Measurements from ENCODE around the gene SMAD7. TPM values are rescaled to one million over a fixed set of nuclear protein-coding genes. Genes with fewer than 3 reads are reported as not detected.

Gene SMAD7
- total and polyA plus RNA-seq, 2 experiments from 2014 or later, result 11.8 to 29.8 TPM

DNA sequence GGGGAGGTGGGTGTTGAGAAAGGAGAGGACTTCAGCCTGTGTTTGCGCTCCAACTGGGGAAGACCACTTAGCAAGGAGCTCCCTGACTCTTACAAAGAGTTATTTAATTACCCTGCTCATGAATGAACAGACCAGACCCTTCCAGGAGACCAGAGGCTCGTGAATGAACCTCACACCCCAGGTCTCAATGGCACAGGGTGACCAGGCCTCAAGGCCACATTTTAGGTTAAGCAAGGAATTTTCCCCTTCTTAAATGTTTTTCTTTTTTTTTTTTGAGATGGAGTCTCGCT is 25.3 kb downstream of the SMAD7 start:
- H3K27me3 Mint-ChIP-seq (ENCODE audit: insufficient read depth, low read depth, poor library complexity), result peaks cover 28% of the 10 kb centered on the region
- Histone ChIP-seq H3K27ac (ENCODE audit: low read depth) (no peak overlapping the region), H4K20me1 (replicated peaks; ENCODE audit: insufficient read depth) (peaks cover 36% of the 10 kb centered on the region), H3K79me2 (replicated peaks; ENCODE audit: insufficient read depth) (peaks cover 93% of the 10 kb centered on the region), H3K4me2 (peak overlapping the region; percentile 65), H3K4me3 (no peak overlapping the region), H3K9me2 (ENCODE audit: insufficient read depth) (no peaks in the 10 kb centered on the region), H3K36me3 (ENCODE audit: insufficient read depth) (no peaks in the 10 kb centered on the region), H3K27me3 (ENCODE audit: insufficient read depth) (no peaks in the 10 kb centered on the region), H2AFZ (no peak overlapping the region), H3K4me1 (ENCODE audit: insufficient read depth) (peaks cover 71% of the 10 kb centered on the region), H3F3A (replicated peaks; ENCODE audit: low read depth) (peaks cover 7% of the 10 kb centered on the region; the same call in 1 of the 2 replicates)
- no peak overlapping the region for H3K4me3 Mint-ChIP-seq
- DNase-seq (ENCODE audit: low spot score), result no peak
- peaks cover 83% of the 10 kb centered on the region for H3K4me1 Mint-ChIP-seq
- peaks cover 25% of the 10 kb centered on the region for H3K36me3 Mint-ChIP-seq (ENCODE audit: low read depth)
- 0 out of 3 replicates have a peak, but pooled peaks cover 3% of the 10 kb centered on the region for H3K9me3 Mint-ChIP-seq
- peak overlapping the region; percentile 53; the same call in 1 of the 2 replicates for H3K27ac Mint-ChIP-seq
- no peak for ATAC-seq
- TF ChIP-seq, protein P1, sequence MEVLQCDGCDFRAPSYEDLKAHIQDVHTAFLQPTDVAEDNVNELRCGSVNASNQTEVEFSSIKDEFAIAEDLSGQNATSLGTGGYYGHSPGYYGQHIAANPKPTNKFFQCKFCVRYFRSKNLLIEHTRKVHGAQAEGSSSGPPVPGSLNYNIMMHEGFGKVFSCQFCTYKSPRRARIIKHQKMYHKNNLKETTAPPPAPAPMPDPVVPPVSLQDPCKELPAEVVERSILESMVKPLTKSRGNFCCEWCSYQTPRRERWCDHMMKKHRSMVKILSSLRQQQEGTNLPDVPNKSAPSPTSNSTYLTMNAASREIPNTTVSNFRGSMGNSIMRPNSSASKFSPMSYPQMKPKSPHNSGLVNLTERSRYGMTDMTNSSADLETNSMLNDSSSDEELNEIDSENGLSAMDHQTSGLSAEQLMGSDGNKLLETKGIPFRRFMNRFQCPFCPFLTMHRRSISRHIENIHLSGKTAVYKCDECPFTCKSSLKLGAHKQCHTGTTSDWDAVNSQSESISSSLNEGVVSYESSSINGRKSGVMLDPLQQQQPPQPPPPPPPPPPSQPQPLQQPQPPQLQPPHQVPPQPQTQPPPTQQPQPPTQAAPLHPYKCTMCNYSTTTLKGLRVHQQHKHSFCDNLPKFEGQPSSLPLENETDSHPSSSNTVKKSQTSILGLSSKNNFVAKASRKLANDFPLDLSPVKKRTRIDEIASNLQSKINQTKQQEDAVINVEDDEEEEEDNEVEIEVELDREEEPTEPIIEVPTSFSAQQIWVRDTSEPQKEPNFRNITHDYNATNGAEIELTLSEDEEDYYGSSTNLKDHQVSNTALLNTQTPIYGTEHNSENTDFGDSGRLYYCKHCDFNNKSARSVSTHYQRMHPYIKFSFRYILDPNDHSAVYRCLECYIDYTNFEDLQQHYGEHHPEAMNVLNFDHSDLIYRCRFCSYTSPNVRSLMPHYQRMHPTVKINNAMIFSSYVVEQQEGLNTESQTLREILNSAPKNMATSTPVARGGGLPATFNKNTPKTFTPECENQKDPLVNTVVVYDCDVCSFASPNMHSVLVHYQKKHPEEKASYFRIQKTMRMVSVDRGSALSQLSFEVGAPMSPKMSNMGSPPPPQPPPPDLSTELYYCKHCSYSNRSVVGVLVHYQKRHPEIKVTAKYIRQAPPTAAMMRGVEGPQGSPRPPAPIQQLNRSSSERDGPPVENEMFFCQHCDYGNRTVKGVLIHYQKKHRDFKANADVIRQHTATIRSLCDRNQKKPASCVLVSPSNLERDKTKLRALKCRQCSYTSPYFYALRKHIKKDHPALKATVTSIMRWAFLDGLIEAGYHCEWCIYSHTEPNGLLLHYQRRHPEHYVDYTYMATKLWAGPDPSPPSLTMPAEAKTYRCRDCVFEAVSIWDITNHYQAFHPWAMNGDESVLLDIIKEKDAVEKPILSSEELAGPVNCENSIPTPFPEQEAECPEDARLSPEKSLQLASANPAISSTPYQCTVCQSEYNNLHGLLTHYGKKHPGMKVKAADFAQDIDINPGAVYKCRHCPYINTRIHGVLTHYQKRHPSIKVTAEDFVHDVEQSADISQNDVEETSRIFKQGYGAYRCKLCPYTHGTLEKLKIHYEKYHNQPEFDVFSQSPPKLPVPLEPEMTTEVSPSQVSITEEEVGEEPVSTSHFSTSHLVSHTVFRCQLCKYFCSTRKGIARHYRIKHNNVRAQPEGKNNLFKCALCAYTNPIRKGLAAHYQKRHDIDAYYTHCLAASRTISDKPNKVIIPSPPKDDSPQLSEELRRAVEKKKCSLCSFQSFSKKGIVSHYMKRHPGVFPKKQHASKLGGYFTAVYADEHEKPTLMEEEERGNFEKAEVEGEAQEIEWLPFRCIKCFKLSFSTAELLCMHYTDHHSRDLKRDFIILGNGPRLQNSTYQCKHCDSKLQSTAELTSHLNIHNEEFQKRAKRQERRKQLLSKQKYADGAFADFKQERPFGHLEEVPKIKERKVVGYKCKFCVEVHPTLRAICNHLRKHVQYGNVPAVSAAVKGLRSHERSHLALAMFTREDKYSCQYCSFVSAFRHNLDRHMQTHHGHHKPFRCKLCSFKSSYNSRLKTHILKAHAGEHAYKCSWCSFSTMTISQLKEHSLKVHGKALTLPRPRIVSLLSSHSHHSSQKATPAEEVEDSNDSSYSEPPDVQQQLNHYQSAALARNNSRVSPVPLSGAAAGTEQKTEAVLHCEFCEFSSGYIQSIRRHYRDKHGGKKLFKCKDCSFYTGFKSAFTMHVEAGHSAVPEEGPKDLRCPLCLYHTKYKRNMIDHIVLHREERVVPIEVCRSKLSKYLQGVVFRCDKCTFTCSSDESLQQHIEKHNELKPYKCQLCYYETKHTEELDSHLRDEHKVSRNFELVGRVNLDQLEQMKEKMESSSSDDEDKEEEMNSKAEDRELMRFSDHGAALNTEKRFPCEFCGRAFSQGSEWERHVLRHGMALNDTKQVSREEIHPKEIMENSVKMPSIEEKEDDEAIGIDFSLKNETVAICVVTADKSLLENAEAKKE (CRISPR knock-in tag; IDR thresholded peaks at IDR 0.05), result no peak
- TF ChIP-seq POLR2AphosphoS5 (IDR thresholded peaks at IDR 0.05; ENCODE audit: low read depth), result no peak
- no peak for TF ChIP-seq EZH2phosphoT487 (IDR thresholded peaks at IDR 0.05; ENCODE audit: unreplicated experiment)
- TF ChIP-seq, protein P2, sequence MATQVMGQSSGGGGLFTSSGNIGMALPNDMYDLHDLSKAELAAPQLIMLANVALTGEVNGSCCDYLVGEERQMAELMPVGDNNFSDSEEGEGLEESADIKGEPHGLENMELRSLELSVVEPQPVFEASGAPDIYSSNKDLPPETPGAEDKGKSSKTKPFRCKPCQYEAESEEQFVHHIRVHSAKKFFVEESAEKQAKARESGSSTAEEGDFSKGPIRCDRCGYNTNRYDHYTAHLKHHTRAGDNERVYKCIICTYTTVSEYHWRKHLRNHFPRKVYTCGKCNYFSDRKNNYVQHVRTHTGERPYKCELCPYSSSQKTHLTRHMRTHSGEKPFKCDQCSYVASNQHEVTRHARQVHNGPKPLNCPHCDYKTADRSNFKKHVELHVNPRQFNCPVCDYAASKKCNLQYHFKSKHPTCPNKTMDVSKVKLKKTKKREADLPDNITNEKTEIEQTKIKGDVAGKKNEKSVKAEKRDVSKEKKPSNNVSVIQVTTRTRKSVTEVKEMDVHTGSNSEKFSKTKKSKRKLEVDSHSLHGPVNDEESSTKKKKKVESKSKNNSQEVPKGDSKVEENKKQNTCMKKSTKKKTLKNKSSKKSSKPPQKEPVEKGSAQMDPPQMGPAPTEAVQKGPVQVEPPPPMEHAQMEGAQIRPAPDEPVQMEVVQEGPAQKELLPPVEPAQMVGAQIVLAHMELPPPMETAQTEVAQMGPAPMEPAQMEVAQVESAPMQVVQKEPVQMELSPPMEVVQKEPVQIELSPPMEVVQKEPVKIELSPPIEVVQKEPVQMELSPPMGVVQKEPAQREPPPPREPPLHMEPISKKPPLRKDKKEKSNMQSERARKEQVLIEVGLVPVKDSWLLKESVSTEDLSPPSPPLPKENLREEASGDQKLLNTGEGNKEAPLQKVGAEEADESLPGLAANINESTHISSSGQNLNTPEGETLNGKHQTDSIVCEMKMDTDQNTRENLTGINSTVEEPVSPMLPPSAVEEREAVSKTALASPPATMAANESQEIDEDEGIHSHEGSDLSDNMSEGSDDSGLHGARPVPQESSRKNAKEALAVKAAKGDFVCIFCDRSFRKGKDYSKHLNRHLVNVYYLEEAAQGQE (IDR thresholded peaks at IDR 0.05; ENCODE audit: unreplicated experiment), result no peak
- TF ChIP-seq STAT1 (IDR thresholded peaks at IDR 0.05; ENCODE audit: unreplicated experiment), result no peak
- TF ChIP-seq JUNB (IDR thresholded peaks at IDR 0.05; ENCODE audit: unreplicated experiment), result no peak
- TF ChIP-seq, protein P3, sequence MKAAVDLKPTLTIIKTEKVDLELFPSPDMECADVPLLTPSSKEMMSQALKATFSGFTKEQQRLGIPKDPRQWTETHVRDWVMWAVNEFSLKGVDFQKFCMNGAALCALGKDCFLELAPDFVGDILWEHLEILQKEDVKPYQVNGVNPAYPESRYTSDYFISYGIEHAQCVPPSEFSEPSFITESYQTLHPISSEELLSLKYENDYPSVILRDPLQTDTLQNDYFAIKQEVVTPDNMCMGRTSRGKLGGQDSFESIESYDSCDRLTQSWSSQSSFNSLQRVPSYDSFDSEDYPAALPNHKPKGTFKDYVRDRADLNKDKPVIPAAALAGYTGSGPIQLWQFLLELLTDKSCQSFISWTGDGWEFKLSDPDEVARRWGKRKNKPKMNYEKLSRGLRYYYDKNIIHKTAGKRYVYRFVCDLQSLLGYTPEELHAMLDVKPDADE (IDR thresholded peaks at IDR 0.05), result no peak
- TF ChIP-seq, protein P4, sequence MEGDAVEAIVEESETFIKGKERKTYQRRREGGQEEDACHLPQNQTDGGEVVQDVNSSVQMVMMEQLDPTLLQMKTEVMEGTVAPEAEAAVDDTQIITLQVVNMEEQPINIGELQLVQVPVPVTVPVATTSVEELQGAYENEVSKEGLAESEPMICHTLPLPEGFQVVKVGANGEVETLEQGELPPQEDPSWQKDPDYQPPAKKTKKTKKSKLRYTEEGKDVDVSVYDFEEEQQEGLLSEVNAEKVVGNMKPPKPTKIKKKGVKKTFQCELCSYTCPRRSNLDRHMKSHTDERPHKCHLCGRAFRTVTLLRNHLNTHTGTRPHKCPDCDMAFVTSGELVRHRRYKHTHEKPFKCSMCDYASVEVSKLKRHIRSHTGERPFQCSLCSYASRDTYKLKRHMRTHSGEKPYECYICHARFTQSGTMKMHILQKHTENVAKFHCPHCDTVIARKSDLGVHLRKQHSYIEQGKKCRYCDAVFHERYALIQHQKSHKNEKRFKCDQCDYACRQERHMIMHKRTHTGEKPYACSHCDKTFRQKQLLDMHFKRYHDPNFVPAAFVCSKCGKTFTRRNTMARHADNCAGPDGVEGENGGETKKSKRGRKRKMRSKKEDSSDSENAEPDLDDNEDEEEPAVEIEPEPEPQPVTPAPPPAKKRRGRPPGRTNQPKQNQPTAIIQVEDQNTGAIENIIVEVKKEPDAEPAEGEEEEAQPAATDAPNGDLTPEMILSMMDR (conservative IDR thresholded peaks at IDR 0.05; ENCODE audit: low read depth in 2 of 2), result no peak
- TF ChIP-seq EZH2 (IDR thresholded peaks at IDR 0.05; ENCODE audit: low read depth, unreplicated experiment), result no peak
- TF ChIP-seq NANOG (IDR thresholded peaks at IDR 0.05; ENCODE audit: borderline replicate concordance), result no peak
- TF ChIP-seq ZNF331 (CRISPR knock-in tag; IDR thresholded peaks at IDR 0.05; ENCODE audit: low read depth), result no peak
- TF ChIP-seq CREB1 (CRISPR knock-in tag; IDR thresholded peaks at IDR 0.05; ENCODE audit: low read depth), result no peak
- TF ChIP-seq ZNF114 (CRISPR knock-in tag; IDR thresholded peaks at IDR 0.05), result no peak
